Pancreas (tissue), 10 donors: ENCODE results near the gene KCNJ5. TPM values are rescaled to one million over a fixed set of nuclear protein-coding genes. Genes with fewer than 3 reads are reported as not detected.

ENCODE experiments used
- ATAC-seq, 4 donors: fragments of 200-7000 bp; cut with Tn5 transposase; one replicate each; pipeline versions ENCODE4 v1.8.0 to v1.9.1; 2020; ENCODE audit warnings: mild to moderate bottlenecking in 4 of 4, moderate library complexity in 4 of 4
- DNase-seq, 6 donors: peaks; one replicate each; pipeline ENCODE4 v3.0.0-alpha.2; 2020
- FAIRE-seq: peaks from 2 replicates; lab custom pipeline; 2012; peaks lifted over from hg19 to GRCh38; lab: Jason Lieb, UNC
- H3K27ac ChIP-seq, 4 donors: fragments of 200-600 bp; sonication (generic); 1 replicate in 3 of 4; 2 replicates in 1 of 4; pipeline versions ENCODE4 v1.5.0 to v1.8.0; 2020
- H3K27me3 ChIP-seq, 4 donors: fragments of 200-600 bp; one replicate each; pipeline ENCODE4 v1.8.0; 2021
- H3K36me3 ChIP-seq, 3 donors: fragments of 200-600 bp; sonication (generic) in 1 of 3; one replicate each; pipeline versions ENCODE4 v1.5.0 to v1.8.0; 2020 to 2021
- H3K4me1 ChIP-seq, 3 donors: fragments of 200-600 bp; one replicate each; pipeline ENCODE4 v1.8.0; 2021
- H3K4me3 ChIP-seq, 4 donors: fragments of 200-600 bp; sonication (generic) in 2 of 4; one replicate each; pipeline versions ENCODE4 v1.5.0 to v1.8.0; 2020 to 2021
- H3K9me3 ChIP-seq, 4 donors: fragments of 200-600 bp; one replicate each; pipeline ENCODE4 v1.8.0; 2021
- WGBS, 2 donors: extraction: QIAGEN DNeasy Blood & Tissue Kit; methylation state at CpG; one replicate each; pipeline ENCODE4 v1.1.7; 2013; 5-methylcytosine and 5-hydroxymethylcytosine counted together
- intact Hi-C, 3 donors: fragments of 100-400 bp; cut with DNase I; formaldehyde crosslinking; loops; one replicate each; pipeline versions ENCODE4 v1.11.1 to v1.14.2; 2022
- polyA plus RNA-seq, 2 donors: library from polyadenylated mRNA; stranded (reverse); fragments of 200-250 nt; gene quantifications; one replicate each; pipeline ENCODE4 v1.2.3, GENCODE V29; 2013
- total RNA-seq, 6 donors: library from RNA; stranded (reverse); fragmentation: NEBNext Ultra II Directional in 4 of 6; extraction: Animal tissue kit (Norgen Biotek cat#: 25700) in 4 of 6; gene quantifications; one replicate each; pipeline versions ENCODE4 v1.2.1 to v1.2.4, GENCODE V29; 2021 to 2023
- TF ChIP-seq, protein P1 (sequence below), 4 donors: fragments of 200-600 bp; sonication (generic) in 3 of 4; IDR thresholded peaks; one replicate each; pipeline versions ENCODE4 v1.5.0 to v1.8.0; 2021; ENCODE audit warnings: antibody characterized with exemption in 4 of 4
- donor health status: healthy with polysubstance abuse.
- donor health status: DM: no; HTN: no; CAD: no; lungs with moderate emphysema.
- donor health status: DM: no; HTN: no; CAD: no.
- donor health status: control.
- donor health status: control.
- donor health status: Bipolar disorder and iron deficiency.
- donor health status: DM: yes; HTN: yes; CAD: no.
- donor health status: DM: no; HTN: no; CAD: no.
- donor health status: DM: no; HTN: no; CAD: no.
- donor health status: DM: yes; HTN: yes; CAD: no.

The KCNJ5 gene
- total and polyA plus RNA-seq, 8 donors: 1.1 to 17.6 (median 9.5) TPM

DNA sequence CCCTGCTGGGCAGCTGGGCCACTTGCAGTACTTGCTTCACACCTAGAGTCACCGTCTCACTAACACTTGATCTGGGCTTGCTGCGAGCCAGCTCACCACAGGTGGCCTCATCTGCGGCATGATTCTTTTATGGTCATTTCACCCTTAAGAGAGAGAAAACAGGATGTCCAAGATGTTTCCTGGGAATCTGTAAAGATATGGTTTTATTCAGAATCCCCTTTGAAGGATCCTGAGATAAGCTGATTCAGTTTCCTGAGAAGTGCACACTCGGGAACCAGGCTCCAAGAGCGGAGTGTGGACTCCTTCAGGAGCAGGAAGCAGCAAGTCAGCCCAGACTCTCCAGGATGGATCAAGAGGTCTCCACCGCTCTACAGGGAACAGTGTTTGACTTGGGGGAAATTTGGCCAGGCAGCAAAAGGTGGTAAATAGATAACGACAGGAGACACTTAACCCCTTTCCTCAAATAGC lies 73.3 kb downstream of the KCNJ5 start:
- Histone ChIP-seq H3K4me3 (no peak overlapping the region), H3K36me3 (peaks cover 0 to 9% (median 5%) of the 10 kb centered on the region in 3 donors), H3K4me1 (no peaks in the 10 kb centered on the region), H3K27me3 (no peaks in the 10 kb centered on the region), H3K9me3 (no peaks in the 10 kb centered on the region), H3K27ac (no peak overlapping the region)
- WGBS, 2 donors: 87 to 92% methylated on average over 7 of the region's 7 CpGs
- DNase-seq (no peak), FAIRE-seq (no peak), ATAC-seq (no peak)
- TF ChIP-seq, protein P1, sequence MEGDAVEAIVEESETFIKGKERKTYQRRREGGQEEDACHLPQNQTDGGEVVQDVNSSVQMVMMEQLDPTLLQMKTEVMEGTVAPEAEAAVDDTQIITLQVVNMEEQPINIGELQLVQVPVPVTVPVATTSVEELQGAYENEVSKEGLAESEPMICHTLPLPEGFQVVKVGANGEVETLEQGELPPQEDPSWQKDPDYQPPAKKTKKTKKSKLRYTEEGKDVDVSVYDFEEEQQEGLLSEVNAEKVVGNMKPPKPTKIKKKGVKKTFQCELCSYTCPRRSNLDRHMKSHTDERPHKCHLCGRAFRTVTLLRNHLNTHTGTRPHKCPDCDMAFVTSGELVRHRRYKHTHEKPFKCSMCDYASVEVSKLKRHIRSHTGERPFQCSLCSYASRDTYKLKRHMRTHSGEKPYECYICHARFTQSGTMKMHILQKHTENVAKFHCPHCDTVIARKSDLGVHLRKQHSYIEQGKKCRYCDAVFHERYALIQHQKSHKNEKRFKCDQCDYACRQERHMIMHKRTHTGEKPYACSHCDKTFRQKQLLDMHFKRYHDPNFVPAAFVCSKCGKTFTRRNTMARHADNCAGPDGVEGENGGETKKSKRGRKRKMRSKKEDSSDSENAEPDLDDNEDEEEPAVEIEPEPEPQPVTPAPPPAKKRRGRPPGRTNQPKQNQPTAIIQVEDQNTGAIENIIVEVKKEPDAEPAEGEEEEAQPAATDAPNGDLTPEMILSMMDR (IDR thresholded peaks at IDR 0.05): no peak
- intact Hi-C loops: no loop called here

DNA sequence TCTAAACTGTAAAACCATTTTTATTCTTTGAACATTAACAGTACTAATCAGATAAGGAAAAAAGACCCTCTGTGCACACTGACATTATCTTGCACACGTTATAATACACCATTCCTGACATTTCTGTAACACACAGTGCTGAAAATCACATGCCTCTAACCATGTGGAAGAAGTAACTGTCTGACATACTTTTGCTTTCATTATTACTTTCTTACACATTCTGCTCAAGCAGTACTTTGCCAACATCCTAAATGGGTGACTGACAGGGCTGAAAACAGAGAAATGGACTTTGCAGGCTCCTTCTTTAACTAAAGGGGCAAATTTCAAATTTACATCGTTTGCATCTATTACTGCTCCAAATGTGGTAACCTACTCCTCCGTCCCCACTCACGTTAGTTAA lies 74.3 kb downstream of the KCNJ5 start:
- FAIRE-seq: no peak
- peak in 1 of 4 donors; percentile 31 for ATAC-seq

DNA sequence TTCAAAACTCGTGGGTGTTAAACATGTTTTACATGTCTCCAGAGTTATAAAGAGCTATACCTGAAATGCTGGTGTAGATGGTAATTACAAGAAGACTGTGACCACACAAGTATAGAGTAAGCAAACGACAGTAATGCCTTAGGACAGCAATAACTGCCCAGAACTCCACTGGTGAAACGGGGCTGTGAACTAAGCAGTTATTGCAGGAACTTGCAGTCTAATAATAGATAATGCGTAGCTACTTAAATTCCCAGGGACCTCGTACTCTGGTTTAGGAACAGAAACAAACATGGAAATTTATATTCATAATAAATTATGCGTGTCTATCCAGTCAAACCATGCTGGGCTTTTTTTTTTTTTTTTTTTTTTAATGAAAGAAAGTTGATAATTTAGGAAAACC lies 76.4 kb downstream of the KCNJ5 start:
- Histone ChIP-seq H3K4me1 (no peaks in the 10 kb centered on the region), H3K36me3 (peaks cover 0 to 33% (median 5%) of the 10 kb centered on the region in 3 donors), H3K9me3 (no peaks in the 10 kb centered on the region), H3K27me3 (no peaks in the 10 kb centered on the region), H3K4me3 (no peak overlapping the region), H3K27ac (no peak overlapping the region)
- intact Hi-C loops: no loop called here
- no peak for ATAC-seq
- no peak for FAIRE-seq
- TF ChIP-seq, protein P1 (IDR thresholded peaks at IDR 0.05): no peak
- 87 to 90% methylated on average over 6 of the region's 6 CpGs for WGBS, 2 donors
- DNase-seq: no peak

More for the DNA sequence above, 74.3 kb downstream of the KCNJ5 start:
- Histone ChIP-seq H3K4me3 (no peak overlapping the region), H3K9me3 (no peaks in the 10 kb centered on the region), H3K4me1 (no peaks in the 10 kb centered on the region), H3K27ac (no peak overlapping the region), H3K27me3 (no peaks in the 10 kb centered on the region), H3K36me3 (peaks cover 0 to 19% (median 5%) of the 10 kb centered on the region in 3 donors)
- TF ChIP-seq, protein P1 (IDR thresholded peaks at IDR 0.05): no peak
- intact Hi-C loops: no loop called here
- WGBS, 2 donors: 50 to 60% methylated on average over 4 of the region's 4 CpGs
- no peak for DNase-seq

DNA sequence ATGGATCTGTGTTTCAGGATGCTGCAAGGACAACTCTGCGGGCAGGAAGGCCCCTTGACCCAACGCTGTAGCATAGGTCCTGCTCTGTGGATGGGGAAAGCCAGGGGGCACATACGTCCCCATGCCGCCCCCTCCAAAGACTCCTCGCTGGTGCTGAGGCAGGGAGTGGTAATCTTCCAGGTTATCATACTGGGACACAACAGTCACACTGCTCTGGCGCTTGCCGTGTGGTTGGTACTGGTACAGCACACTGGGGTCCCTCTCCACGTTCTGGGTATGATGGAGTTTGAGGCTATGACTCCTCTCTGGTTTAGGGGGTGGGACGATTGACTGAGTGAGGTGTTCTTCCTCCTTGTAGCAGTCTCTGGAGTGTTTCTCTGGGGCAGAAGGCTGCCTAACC lies 77.8 kb downstream of the KCNJ5 start:
- ATAC-seq: no peak
- 88 to 95% methylated on average over 9 of the region's 9 CpGs for WGBS, 2 donors
- intact Hi-C loops: no loop called here
- no peak overlapping the region for H3K4me3 ChIP-seq
- no peaks in the 10 kb centered on the region for H3K4me1 ChIP-seq
- H3K27me3 ChIP-seq: no peaks in the 10 kb centered on the region
- FAIRE-seq: no peak
- DNase-seq: no peak
- H3K27ac ChIP-seq: no peak overlapping the region
- TF ChIP-seq, protein P1 (IDR thresholded peaks at IDR 0.05): no peak
- no peaks in the 10 kb centered on the region for H3K9me3 ChIP-seq
- peaks cover 0 to 46% (median 5%) of the 10 kb centered on the region in 3 donors for H3K36me3 ChIP-seq

Other genes with a start within 250 kb of the KCNJ5 start
- 1 to 10 TPM; 1.3 to 9.3 (median 2.9) TPM for gene FLI1, start 197.3 kb upstream of the KCNJ5 start, total RNA-seq
- gene FLI1, start 197.3 kb upstream of the KCNJ5 start, polyA plus RNA-seq: 1 to 10 TPM; 1.8 to 3.5 TPM
- gene KCNJ1, start 24.1 kb upstream of the KCNJ5 start, total RNA-seq: under 1 TPM in 3 of 6 donors, not detected in 3; 0.03 to 0.12 (median 0.06) TPM
- under 1 TPM; 0.08 to 0.28 TPM for gene KCNJ1, start 24.1 kb upstream of the KCNJ5 start, polyA plus RNA-seq
- gene TP53AIP1, start 51.5 kb downstream of the KCNJ5 start, total RNA-seq: under 1 TPM in 4 of 6 donors, not detected in 2; 0.12 to 0.19 (median 0.13) TPM
- gene TP53AIP1, start 51.5 kb downstream of the KCNJ5 start, polyA plus RNA-seq: 1 to 10 TPM in 1 of 2 donors, under 1 TPM in 1; 0.70 to 1.0 TPM